ENCODE measurements around the gene SCN3B. TPM values are rescaled to one million over a fixed set of nuclear protein-coding genes. Genes with fewer than 3 reads are reported as not detected.

The SCN3B gene
- total RNA-seq, 1 experiment from 2014 or later = 0.77 TPM

DNA sequence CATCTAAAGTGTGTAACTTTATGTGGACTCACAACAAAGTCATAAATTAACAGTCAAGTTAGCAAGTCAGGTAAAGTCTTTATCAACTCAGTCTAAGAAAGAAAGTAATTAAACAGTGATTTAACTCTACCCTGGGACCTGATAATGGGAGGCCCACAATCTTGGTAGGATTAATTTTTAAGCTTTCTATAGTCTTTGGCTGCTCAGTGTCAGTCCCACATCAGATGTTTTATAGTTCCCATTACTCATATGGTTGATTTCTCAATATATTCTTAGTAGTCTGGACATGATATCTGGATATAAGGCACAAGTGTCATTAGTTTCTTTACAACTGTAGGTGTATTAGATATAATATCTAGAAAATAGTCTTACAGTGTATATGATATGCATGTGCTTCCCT, 38.5 kb upstream of the SCN3B start:
- H4K8ac ChIP-seq (replicated peaks; ENCODE audit: insufficient read length, low read depth, low read length) = no peak overlapping the region
- Mint-ChIP-seq H3K9me3 (no peaks in the 10 kb centered on the region), H3K4me3 (no peak overlapping the region), H3K27me3 (ENCODE audit: low read depth) (peaks cover 2% of the 10 kb centered on the region; the same call in 1 of the 2 replicates), H3K4me1 (0 out of 4 replicates have a peak, but pooled peaks cover 0 to 3% of the 10 kb centered on the region in 2 experiments), H3K36me3 (ENCODE audit: insufficient read depth in 1 of 3, low read depth in 3 of 3) (no peaks in the 10 kb centered on the region), H3K27ac (no peak overlapping the region)
- no peak overlapping the region for H3T11ph ChIP-seq (ENCODE audit: low read length)
- H3K23ac ChIP-seq (ENCODE audit: insufficient read length, low read depth, low read length) = no peak overlapping the region
- no peak overlapping the region for H2BK15ac ChIP-seq (ENCODE audit: low read depth, low read length)
- H3K79me2 ChIP-seq (ENCODE audit: insufficient read depth, low read length) = no peaks in the 10 kb centered on the region
- H2BK120ac ChIP-seq (ENCODE audit: low read depth, low read length, poor library complexity, severe bottlenecking) = no peak overlapping the region
- H4K20me1 ChIP-seq (ENCODE audit: control insufficient read depth, insufficient read depth, insufficient read length) = no peaks in the 10 kb centered on the region
- no peak overlapping the region for H3K4ac ChIP-seq (ENCODE audit: low read depth, low read length)
- no peak for DNase-seq
- no peak overlapping the region for H2BK20ac ChIP-seq (ENCODE audit: low read depth, low read length, poor library complexity, severe bottlenecking)
- no peaks in the 10 kb centered on the region for H3K4me1 ChIP-seq (ENCODE audit: insufficient read depth, low read length)
- H2BK12ac ChIP-seq (ENCODE audit: insufficient read length, low read depth, low read length) = no peak overlapping the region
- no peaks in the 10 kb centered on the region for H3K79me1 ChIP-seq (ENCODE audit: insufficient read depth, low read depth, low read length, poor library complexity, severe bottlenecking)
- no peaks in the 10 kb centered on the region for H3K27me3 ChIP-seq (ENCODE audit: insufficient read depth, low read length)
- H3K18ac ChIP-seq (ENCODE audit: insufficient read length, low read depth, low read length) = no peak overlapping the region
- H3K23me2 ChIP-seq (ENCODE audit: insufficient read length, low read depth, low read length, poor library complexity, severe bottlenecking) = no peaks in the 10 kb centered on the region
- H4K91ac ChIP-seq (ENCODE audit: insufficient read length, low read depth, low read length) = no peak overlapping the region
- H2AFZ ChIP-seq (ENCODE audit: low read length) = no peak overlapping the region
- no peak overlapping the region for H3K14ac ChIP-seq (ENCODE audit: insufficient read depth, low read length)
- H3K27ac ChIP-seq (ENCODE audit: insufficient read length, low read depth, low read length) = no peak overlapping the region
- no peak overlapping the region for H2BK5ac ChIP-seq (ENCODE audit: insufficient read length, low read length)
- no peak overlapping the region for H4K5ac ChIP-seq (ENCODE audit: insufficient read length, low read depth, low read length)
- H3K56ac ChIP-seq (ENCODE audit: insufficient read length, low read depth, low read length) = no peak overlapping the region
- no peak overlapping the region for H2AK5ac ChIP-seq (ENCODE audit: insufficient read length, low read length)
- no peaks in the 10 kb centered on the region for H3K9me3 ChIP-seq (ENCODE audit: control insufficient read depth, low read depth, low read length)
- no peak overlapping the region for H3K4me2 ChIP-seq (ENCODE audit: insufficient read depth, insufficient read length, low read length)
- H3K9ac ChIP-seq (ENCODE audit: extremely low read depth, insufficient read length, low read length) = no peak overlapping the region
- TF ChIP-seq, protein P1, sequence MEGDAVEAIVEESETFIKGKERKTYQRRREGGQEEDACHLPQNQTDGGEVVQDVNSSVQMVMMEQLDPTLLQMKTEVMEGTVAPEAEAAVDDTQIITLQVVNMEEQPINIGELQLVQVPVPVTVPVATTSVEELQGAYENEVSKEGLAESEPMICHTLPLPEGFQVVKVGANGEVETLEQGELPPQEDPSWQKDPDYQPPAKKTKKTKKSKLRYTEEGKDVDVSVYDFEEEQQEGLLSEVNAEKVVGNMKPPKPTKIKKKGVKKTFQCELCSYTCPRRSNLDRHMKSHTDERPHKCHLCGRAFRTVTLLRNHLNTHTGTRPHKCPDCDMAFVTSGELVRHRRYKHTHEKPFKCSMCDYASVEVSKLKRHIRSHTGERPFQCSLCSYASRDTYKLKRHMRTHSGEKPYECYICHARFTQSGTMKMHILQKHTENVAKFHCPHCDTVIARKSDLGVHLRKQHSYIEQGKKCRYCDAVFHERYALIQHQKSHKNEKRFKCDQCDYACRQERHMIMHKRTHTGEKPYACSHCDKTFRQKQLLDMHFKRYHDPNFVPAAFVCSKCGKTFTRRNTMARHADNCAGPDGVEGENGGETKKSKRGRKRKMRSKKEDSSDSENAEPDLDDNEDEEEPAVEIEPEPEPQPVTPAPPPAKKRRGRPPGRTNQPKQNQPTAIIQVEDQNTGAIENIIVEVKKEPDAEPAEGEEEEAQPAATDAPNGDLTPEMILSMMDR (conservative IDR thresholded peaks at IDR 0.05) = no peak

Data from H9 (cell line).